Muscle layer of colon (tissue), 2 donors: ENCODE results near the gene DRD3.
A peak's percentile ranks its signal among the peaks of the same experiment; 100 is the strongest.

Experiments
- H3K27ac ChIP-seq: one replicate; pipeline ENCODE4 v1.7.0; 2013; ENCODE audit warnings: low read depth, mild to moderate bottlenecking, low read length, moderate library complexity
- H3K27me3 ChIP-seq, 2 donors: one replicate each; pipeline ENCODE4 v1.7.0; 2013; ENCODE audit warnings: low read length in 2 of 2, mild to moderate bottlenecking in 2 of 2; ENCODE audit not compliant: insufficient read depth in 2 of 2, control insufficient read depth in 1 of 2
- H3K36me3 ChIP-seq: one replicate; pipeline ENCODE4 v1.7.0; 2013; ENCODE audit warnings: mild to moderate bottlenecking, low read length; ENCODE audit not compliant: insufficient read depth
- H3K4me1 ChIP-seq: one replicate; pipeline ENCODE4 v1.7.0; 2013; ENCODE audit warnings: mild to moderate bottlenecking, low read length; ENCODE audit not compliant: insufficient read depth
- H3K4me3 ChIP-seq, 2 donors: one replicate each; pipeline ENCODE4 v1.7.0; 2013; ENCODE audit warnings: low read length in 2 of 2, low read depth in 1 of 2, mild to moderate bottlenecking in 1 of 2, moderate library complexity in 1 of 2
- H3K9ac ChIP-seq: one replicate; pipeline ENCODE4 v1.7.0; 2013; ENCODE audit warnings: low read length
- H3K9me3 ChIP-seq: one replicate; pipeline ENCODE4 v1.7.0; 2013; ENCODE audit warnings: mild to moderate bottlenecking, low read length
- donor health status: abdominal sarcoma.
- donor health status: Adenocarcinoma of cecum.

Gene DRD3

DNA sequence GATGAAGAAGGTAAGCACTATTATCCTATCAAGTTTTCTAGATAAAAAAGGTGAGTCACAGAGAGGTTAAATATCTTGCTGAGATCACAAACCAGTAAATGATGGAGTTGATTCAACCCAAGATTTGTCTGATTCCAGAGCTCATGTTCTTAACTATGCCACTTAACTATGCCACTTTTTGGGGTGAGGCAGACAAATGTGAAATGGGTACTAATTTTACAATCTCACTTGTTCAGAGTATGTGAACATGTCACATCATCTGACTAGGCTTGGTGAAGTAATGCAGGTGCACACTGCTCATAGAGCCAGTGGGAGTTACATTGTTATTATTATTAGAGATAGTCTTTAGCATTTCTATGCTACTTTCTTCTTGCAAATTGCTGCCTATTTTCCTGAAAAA, 2.0 kb downstream of the DRD3 start:
- Histone ChIP-seq H3K9ac (no peak overlapping the region), H3K4me1 (no peaks in the 10 kb centered on the region), H3K9me3 (no peaks in the 10 kb centered on the region), H3K36me3 (no peaks in the 10 kb centered on the region), H3K4me3 (no peak overlapping the region), H3K27ac (no peak overlapping the region), H3K27me3 (no peaks in the 10 kb centered on the region)

DNA sequence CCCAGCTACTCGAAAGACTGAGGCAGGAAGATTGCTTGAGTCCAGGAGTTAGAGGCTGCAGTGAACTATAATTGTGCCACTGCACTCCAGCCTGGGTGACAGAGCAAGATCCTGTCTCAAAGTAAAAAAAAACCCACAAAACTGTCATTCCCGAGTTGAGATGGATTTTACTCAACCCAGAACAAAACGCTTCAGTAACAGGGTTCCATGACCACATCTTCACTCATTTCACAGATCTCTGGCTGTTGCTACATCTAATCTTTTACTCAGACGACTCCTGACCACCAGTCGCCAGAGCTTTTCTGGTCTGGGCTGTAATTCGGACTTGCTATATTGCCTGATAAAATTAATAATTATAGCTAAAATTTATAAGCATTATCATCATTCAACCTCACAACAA, 2.4 kb downstream of the DRD3 start:
- Histone ChIP-seq H3K4me1 (no peaks in the 10 kb centered on the region), H3K27me3 (no peaks in the 10 kb centered on the region), H3K27ac (no peak overlapping the region), H3K4me3 (no peak overlapping the region), H3K9me3 (no peaks in the 10 kb centered on the region), H3K9ac (no peak overlapping the region), H3K36me3 (no peaks in the 10 kb centered on the region)

DNA sequence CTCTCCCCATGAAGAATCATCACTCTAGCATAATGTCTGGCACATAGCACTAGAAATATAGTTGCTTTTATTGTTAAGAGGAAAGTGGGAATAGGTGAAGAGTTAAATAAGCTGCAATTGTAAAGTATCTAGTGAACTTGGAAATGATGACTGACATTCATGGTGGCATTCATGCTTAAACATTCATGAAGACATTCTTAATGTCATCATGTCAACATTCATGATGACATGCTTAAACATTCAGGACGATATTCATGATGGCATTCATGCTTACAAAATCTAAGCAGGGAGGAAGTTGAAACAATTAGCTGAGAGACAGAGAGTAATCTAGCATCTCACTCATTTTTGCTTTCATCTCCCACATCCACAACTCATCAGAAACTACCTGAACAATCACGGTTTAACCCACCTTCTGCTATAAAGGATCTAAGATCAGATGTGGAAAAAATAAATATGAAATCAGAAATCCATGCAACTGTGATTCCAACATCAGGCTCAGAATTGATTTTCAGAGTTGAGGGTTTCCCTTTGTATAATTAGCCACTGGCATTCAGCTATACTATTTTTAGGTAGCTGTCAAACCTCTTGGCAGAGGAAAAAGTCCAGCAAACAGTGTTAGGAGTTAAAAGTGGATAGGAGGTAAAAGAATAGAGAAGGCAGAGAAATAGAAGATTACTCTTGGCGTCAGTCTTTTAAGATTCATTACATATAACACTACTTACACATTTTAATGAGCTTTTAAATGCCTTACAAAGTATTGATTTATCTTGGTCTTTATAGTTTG, 3.5 kb downstream of the DRD3 start:
- Histone ChIP-seq H3K9ac (no peak overlapping the region), H3K27ac (no peak overlapping the region), H3K9me3 (no peaks in the 10 kb centered on the region), H3K4me3 (no peak overlapping the region), H3K27me3 (no peaks in the 10 kb centered on the region), H3K4me1 (no peaks in the 10 kb centered on the region), H3K36me3 (no peaks in the 10 kb centered on the region)

DNA sequence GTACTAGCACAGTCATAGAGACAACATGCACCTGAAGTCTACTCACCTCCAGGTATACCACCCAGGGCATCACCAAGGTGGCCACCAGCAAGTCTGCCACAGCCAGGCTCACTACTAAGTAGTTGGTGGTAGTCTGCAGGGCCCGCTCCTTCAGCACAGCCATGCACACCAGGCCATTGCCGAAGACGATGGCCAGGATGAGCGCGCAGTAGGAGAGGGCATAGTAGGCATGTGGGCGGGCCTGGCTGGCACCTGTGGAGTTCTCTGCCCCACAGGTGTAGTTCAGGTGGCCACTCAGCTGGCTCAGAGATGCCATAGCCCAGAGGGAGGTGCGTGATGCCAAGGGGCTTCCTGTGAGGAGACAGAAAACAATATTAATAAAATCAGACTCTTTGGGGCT, 7.2 kb downstream of the DRD3 start:
- Histone ChIP-seq H3K9ac (no peak overlapping the region), H3K27ac (no peak overlapping the region), H3K27me3 (no peaks in the 10 kb centered on the region), H3K36me3 (no peaks in the 10 kb centered on the region), H3K4me1 (no peaks in the 10 kb centered on the region), H3K9me3 (no peaks in the 10 kb centered on the region), H3K4me3 (no peak overlapping the region)

DNA sequence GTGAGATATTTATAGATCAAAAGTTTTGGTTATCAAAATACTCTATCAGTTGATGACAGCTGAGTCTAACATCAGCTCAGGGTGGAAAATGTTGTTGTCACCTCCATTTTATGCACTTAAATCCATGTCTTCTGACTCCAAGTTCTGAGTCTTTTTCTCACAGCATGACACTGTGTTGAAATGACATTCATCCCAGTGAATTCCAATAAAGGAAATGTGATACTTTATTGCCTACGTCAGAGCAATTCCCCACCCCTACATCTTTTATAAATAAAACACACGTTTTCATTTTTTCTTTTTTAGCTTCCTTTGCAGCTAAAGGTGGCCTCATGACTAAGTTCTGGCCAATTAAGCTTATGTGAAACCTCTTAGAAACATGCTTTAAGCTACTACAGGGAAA, 10.7 kb downstream of the DRD3 start:
- Histone ChIP-seq H3K9me3 (no peaks in the 10 kb centered on the region), H3K9ac (no peak overlapping the region), H3K36me3 (no peaks in the 10 kb centered on the region), H3K4me1 (no peaks in the 10 kb centered on the region), H3K4me3 (no peak overlapping the region), H3K27me3 (no peaks in the 10 kb centered on the region), H3K27ac (no peak overlapping the region)

DNA sequence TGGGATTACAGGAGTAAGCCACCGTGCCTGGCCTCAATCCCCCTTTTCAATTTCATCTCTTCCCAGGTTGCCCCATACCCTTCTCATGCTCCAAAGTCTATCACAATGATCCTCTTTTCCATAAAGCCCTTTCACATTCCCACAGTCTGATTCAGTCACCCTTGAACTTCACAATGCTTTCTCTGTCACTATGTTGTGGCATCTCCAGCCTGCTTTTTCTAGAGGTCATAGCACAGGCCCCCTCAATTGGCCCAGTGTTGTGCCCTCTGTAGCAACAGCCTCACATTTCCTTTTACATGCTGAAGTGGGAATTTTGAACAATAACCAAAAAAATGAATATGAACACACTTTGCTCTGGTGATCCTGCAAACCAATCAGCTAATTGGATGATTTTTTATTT, 21.5 kb downstream of the DRD3 start:
- H3K4me3 ChIP-seq: no peak overlapping the region
- H3K9ac ChIP-seq: no peak overlapping the region
- no peak overlapping the region for H3K27ac ChIP-seq
- no peaks in the 10 kb centered on the region for H3K27me3 ChIP-seq
- no peaks in the 10 kb centered on the region for H3K4me1 ChIP-seq
- no peaks in the 10 kb centered on the region for H3K9me3 ChIP-seq
- H3K36me3 ChIP-seq: no peaks in the 10 kb centered on the region

DNA sequence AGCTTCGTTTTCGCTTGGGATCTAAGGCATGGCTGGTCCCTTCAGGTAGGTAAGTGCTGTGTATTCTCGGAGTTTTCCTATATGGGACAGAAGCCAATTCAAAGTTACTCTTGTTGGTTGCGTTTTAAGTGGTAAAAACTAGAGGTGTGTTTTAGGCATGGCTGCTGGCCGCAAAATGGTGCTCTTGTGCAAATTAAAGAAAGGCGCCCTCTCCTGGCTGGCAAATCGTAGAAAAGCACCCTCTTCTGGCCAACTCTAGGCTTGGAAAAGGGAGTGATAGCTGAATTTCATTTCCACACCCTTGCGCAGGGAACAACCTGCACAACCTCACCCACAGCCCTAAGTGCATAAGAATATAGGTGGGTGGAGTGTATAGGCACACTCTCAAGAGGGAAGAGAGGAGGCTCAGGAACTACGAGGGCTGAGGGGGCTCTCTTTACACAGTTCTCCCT, 23.5 kb downstream of the DRD3 start:
- no peak overlapping the region for H3K4me3 ChIP-seq
- H3K27me3 ChIP-seq: no peaks in the 10 kb centered on the region
- no peaks in the 10 kb centered on the region for H3K36me3 ChIP-seq
- no peaks in the 10 kb centered on the region for H3K9me3 ChIP-seq
- H3K4me1 ChIP-seq: no peaks in the 10 kb centered on the region
- H3K27ac ChIP-seq: no peak overlapping the region
- no peak overlapping the region for H3K9ac ChIP-seq

DNA sequence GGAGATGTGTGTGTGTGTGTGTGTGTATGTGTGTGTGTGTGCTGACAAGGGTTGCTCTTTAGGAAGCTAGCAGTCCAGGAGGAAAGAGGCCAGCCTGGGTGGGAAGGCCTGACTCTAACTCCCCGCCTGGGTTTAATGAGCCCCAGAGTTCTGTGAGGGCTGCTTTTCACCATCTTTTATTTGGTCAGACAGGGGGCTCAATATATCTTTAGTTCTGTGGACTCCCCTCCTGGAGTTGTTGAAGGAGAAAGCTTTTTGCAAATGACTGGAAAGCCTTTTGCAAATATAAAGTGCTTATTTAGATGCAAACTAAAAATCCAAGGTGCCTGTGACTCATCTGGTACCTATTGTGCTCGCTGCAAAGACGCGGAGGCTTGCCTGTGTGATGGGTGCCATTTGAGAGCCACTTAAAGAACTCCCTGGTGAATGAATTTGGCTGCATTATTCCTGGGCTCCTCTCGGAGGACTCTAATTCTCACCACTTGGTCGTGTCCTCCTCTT, 24.5 kb downstream of the DRD3 start:
- Histone ChIP-seq H3K9me3 (no peaks in the 10 kb centered on the region), H3K27me3 (no peaks in the 10 kb centered on the region), H3K9ac (no peak overlapping the region), H3K27ac (no peak overlapping the region), H3K4me3 (no peak overlapping the region), H3K4me1 (no peaks in the 10 kb centered on the region), H3K36me3 (no peaks in the 10 kb centered on the region)

DNA sequence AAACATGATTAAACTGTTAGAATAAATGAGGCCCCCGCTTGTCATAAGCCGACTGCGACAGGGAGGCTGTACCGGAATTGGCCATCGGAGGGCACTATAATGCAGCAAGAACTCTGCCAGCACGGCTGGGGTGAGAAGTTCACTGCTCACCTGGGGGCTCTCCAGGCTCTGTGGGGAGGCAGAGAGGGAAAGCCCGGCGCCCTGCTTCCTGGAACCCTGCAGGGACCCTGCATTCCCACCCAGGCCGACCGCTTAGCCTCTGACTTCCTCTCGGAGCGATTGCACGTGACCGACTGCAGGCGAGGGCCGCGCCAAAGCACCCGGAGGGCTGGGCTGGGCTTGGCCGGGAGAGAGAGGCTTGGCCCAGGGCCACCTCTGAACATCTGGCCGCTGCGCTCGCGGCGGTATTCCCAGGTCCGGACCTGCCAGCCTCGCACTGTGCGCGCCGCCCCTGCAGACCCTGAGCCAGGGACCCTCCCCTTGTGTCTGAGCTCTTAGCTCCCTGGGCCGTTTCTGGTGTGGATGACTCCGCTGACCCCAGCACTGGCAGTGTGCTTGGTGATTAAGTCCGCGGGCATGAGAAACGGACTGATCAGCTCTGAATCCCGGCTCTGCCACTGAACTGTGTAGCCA, 26.2 kb downstream of the DRD3 start:
- H3K4me1 ChIP-seq: no peaks in the 10 kb centered on the region
- H3K9me3 ChIP-seq: no peaks in the 10 kb centered on the region
- peak overlapping the region in 1 of 2 donors; percentile 40 for H3K4me3 ChIP-seq
- no peak overlapping the region for H3K27ac ChIP-seq
- H3K36me3 ChIP-seq: no peaks in the 10 kb centered on the region
- no peak overlapping the region for H3K9ac ChIP-seq
- no peaks in the 10 kb centered on the region for H3K27me3 ChIP-seq

DNA sequence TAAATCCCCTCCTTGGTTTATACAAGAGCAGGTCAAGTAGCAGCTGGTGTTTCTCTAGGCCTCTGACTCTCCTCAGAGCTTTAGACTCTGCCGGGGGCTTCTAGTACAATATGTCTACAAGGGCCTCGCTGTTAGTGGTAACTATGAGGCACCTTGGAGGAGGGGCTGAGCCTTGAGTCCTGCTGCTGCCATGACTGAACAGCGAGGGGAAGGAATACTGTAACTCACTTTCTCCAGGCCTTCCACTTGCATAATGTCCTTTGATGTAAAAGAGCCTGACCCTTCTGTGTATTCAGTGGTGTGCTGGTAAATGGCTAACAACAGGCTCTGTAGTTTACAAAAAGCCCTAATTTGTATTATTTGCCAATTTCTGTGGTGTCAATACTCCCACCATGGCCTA, 27.8 kb downstream of the DRD3 start:
- Histone ChIP-seq H3K36me3 (no peaks in the 10 kb centered on the region), H3K27me3 (no peaks in the 10 kb centered on the region), H3K9me3 (no peaks in the 10 kb centered on the region), H3K27ac (no peak overlapping the region), H3K4me3 (no peak overlapping the region), H3K4me1 (no peaks in the 10 kb centered on the region), H3K9ac (no peak overlapping the region)

DNA sequence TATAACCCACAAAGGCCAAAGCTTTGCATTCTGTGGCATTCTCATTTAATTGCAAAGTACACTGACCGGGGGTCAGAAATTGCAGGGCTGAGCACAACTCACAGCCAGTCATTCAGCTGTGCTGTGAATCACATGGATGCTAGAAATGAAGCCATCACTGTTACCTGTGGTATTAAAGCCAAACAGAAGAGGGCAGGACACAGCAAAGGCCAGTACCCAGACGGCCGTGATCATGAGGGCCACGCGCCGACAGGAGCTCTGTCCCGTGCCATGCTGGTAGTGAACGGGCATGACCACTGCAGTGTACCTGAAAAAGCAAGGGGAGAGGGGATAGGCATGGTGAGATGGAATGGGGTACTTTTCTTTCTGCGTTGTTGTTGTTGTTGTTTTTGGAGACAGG, 31.6 kb downstream of the DRD3 start:
- no peaks in the 10 kb centered on the region for H3K9me3 ChIP-seq
- no peaks in the 10 kb centered on the region for H3K36me3 ChIP-seq
- no peaks in the 10 kb centered on the region for H3K27me3 ChIP-seq
- no peaks in the 10 kb centered on the region for H3K4me1 ChIP-seq
- H3K27ac ChIP-seq: no peak overlapping the region
- H3K9ac ChIP-seq: no peak overlapping the region
- no peak overlapping the region for H3K4me3 ChIP-seq
